Mesodermal cell (in vitro differentiated cells): ENCODE measurements around the gene SPINDOC.
A peak's percentile ranks its signal among the peaks of the same experiment; 100 is the strongest.

Experiments
- H3K27ac ChIP-seq: 2 replicates; pipeline ENCODE4 v1.7.0; 2013; ENCODE audit warnings: mild to moderate bottlenecking, low read depth, low read length, moderate library complexity; ENCODE audit not compliant: severe bottlenecking
- H3K36me3 ChIP-seq: 2 replicates; pipeline ENCODE4 v1.7.1; 2013; ENCODE audit warnings: mild to moderate bottlenecking, low read length, moderate library complexity; ENCODE audit not compliant: control insufficient read depth, insufficient read depth
- H3K4me1 ChIP-seq: one replicate; pipeline ENCODE4 v1.7.1; 2013; ENCODE audit warnings: mild to moderate bottlenecking, low read length; ENCODE audit not compliant: insufficient read depth, control insufficient read depth, poor library complexity, severe bottlenecking
- H3K4me3 ChIP-seq: 2 replicates; pipeline ENCODE4 v1.7.0; 2013; ENCODE audit warnings: low read length, control low read depth, mild to moderate bottlenecking; ENCODE audit not compliant: insufficient read depth, poor library complexity, severe bottlenecking; ENCODE audit errors: extremely low read depth
- H3K9me3 ChIP-seq: 2 replicates; pipeline ENCODE4 v1.7.1; 2013; ENCODE audit warnings: mild to moderate bottlenecking, low read length, moderate library complexity; ENCODE audit not compliant: control insufficient read depth
- WGBS, 2 experiments: methylation state at CpG; one replicate each; pipeline ENCODE4 v1.1.5; 2013; ENCODE audit warnings: missing lambda C conversion rate in 2 of 2; ENCODE audit not compliant: insufficient coverage in 2 of 2; 5-methylcytosine and 5-hydroxymethylcytosine counted together

The SPINDOC gene

GRCh38 chr11:63871962-63872799, 58.9 kb downstream of the SPINDOC start:
- H3K4me3 ChIP-seq: no peak overlapping the region
- peak overlapping the region; percentile 36 for H3K27ac ChIP-seq
- 50 to 67% methylated on average over 5 to 6 of the region's 11 CpGs for WGBS, 2 experiments
- no peaks in the 10 kb centered on the region for H3K9me3 ChIP-seq
- peaks cover 31% of the 10 kb centered on the region for H3K4me1 ChIP-seq
- peaks cover 25% of the 10 kb centered on the region for H3K36me3 ChIP-seq

- no peak overlapping the region for H3K27ac ChIP-seq
- peaks cover 25% of the 10 kb centered on the region for H3K4me1 ChIP-seq
- no peaks in the 10 kb centered on the region for H3K9me3 ChIP-seq
- 92 to 93% methylated on average over 4 to 5 of the region's 5 CpGs for WGBS, 2 experiments
- no peak overlapping the region for H3K4me3 ChIP-seq
- peaks cover 23% of the 10 kb centered on the region for H3K36me3 ChIP-seq
Observed at GRCh38 chr11:63872800-63873197, 59.5 kb downstream of the SPINDOC start.

GRCh38 chr11:63873311-63873710, 60.1 kb downstream of the SPINDOC start:
- H3K4me3 ChIP-seq: no peak overlapping the region
- no peak overlapping the region for H3K27ac ChIP-seq
- peaks cover 18% of the 10 kb centered on the region for H3K36me3 ChIP-seq
- 96 to 100% methylated on average over 3 to 4 of the region's 5 CpGs for WGBS, 2 experiments
- no peaks in the 10 kb centered on the region for H3K9me3 ChIP-seq
- H3K4me1 ChIP-seq: peaks cover 25% of the 10 kb centered on the region

GRCh38 chr11:63874511-63874910, 61.3 kb downstream of the SPINDOC start:
- no peak overlapping the region for H3K27ac ChIP-seq
- H3K36me3 ChIP-seq: peaks cover 18% of the 10 kb centered on the region
- no peaks in the 10 kb centered on the region for H3K9me3 ChIP-seq
- H3K4me3 ChIP-seq: no peak overlapping the region
- peaks cover 31% of the 10 kb centered on the region for H3K4me1 ChIP-seq
- WGBS, 2 experiments: 95 to 96% methylated on average over 5 to 6 of the region's 6 CpGs

GRCh38 chr11:63875506-63876065, 62.3 kb downstream of the SPINDOC start:
- 84 to 93% methylated on average over 4 to 5 of the region's 8 CpGs for WGBS, 2 experiments
- Histone ChIP-seq H3K9me3 (no peaks in the 10 kb centered on the region), H3K4me3 (no peak overlapping the region), H3K27ac (no peak overlapping the region), H3K36me3 (peaks cover 11% of the 10 kb centered on the region), H3K4me1 (peaks cover 30% of the 10 kb centered on the region)

- Histone ChIP-seq H3K4me3 (no peak overlapping the region), H3K4me1 (peaks cover 22% of the 10 kb centered on the region), H3K27ac (no peak overlapping the region), H3K9me3 (no peaks in the 10 kb centered on the region), H3K36me3 (peaks cover 16% of the 10 kb centered on the region)
- WGBS, 2 experiments: 94 to 100% methylated on average over 3 to 4 of the region's 6 CpGs
Observed at GRCh38 chr11:63876616-63877015, 63.4 kb downstream of the SPINDOC start.
